ENCODE results near the gene LAX1. TPM values are rescaled to one million over a fixed set of nuclear protein-coding genes. Genes with fewer than 3 reads are reported as not detected.

LAX1 gene
- polyA plus RNA-seq, 2 of the 4 experiments (the other 2 are of a cell fraction), result not detected

GRCh38 chr1:203795441-203796235 is 30.7 kb downstream of the LAX1 start, which contains the start of the genes ZBED6 and ZC3H11A:
Gene ZBED6, plus strand, starts transcription at chr1:203795623. Its CDS starts 1,900 bp downstream, at chr1:203797523.
Gene ZC3H11A, plus strand, starts transcription at chr1:203795623. Its CDS starts 21,448 bp downstream, at chr1:203817071.
- peak; percentile 67 for FAIRE-seq
- Histone ChIP-seq H3K4me1 (peaks cover 27% of the 10 kb centered on the region; the same call in 2 of the 3 replicates), H3K4me3 (peak within 1 kb of the TSS; percentile 76), H3K9me3 (no peaks in the 10 kb centered on the region), H3K27ac (peak within 1 kb of the TSS; percentile 94 to 97), H3K4me2 (peak within 1 kb of the TSS; percentile 83)
- TF ChIP-seq CHD2 (IDR thresholded peaks at IDR 0.05; ENCODE audit: low read length, partially characterized antibody) (peak; percentile 24), JUN (IDR thresholded peaks at IDR 0.05) (peak; percentile 71 to 88; a peak in 4 of 5 replicates), RNF2 (IDR thresholded peaks at IDR 0.05; ENCODE audit: borderline replicate concordance, low read depth) (no peak), BCL3 (IDR thresholded peaks at IDR 0.05) (0 out of 3 replicates have a peak, but pooled peaks have one; percentile 42), FOSL2 (IDR thresholded peaks at IDR 0.05) (no peak), FOSL2 (CRISPR knock-in tag; IDR thresholded peaks at IDR 0.05) (peak; percentile 37; the same call in 1 of the 2 replicates), FOXS1 (CRISPR knock-in tag; IDR thresholded peaks at IDR 0.05) (0 out of 2 replicates have a peak, but pooled peaks have one; percentile 20), HEYL (CRISPR knock-in tag; IDR thresholded peaks at IDR 0.05) (0 out of 2 replicates have a peak, but pooled peaks have one; percentile 43), E2F6 (IDR thresholded peaks at IDR 0.05; ENCODE audit: borderline replicate concordance, low read depth) (peak; percentile 80), REST (IDR thresholded peaks at IDR 0.05) (no peak), CTCF (IDR thresholded peaks at IDR 0.05) (no peak), PHF8 (IDR thresholded peaks at IDR 0.05; ENCODE audit: borderline replicate concordance, low read depth) (peak; percentile 87), MAX (IDR thresholded peaks at IDR 0.05) (peak; percentile 90), USF2 (IDR thresholded peaks at IDR 0.05) (peak; percentile 98), CEBPB (IDR thresholded peaks at IDR 0.05) (no peak), MAFK (IDR thresholded peaks at IDR 0.05; ENCODE audit: partially characterized antibody) (no peak), TP53 (CRISPR knock-in tag; IDR thresholded peaks at IDR 0.05) (no peak), POLR2A (IDR thresholded peaks at IDR 0.05; ENCODE audit: low read length) (peak; percentile 52), ZFP36 (IDR thresholded peaks at IDR 0.05; ENCODE audit: borderline replicate concordance, partially characterized antibody) (no peak)
- TF ChIP-seq, protein P1, sequence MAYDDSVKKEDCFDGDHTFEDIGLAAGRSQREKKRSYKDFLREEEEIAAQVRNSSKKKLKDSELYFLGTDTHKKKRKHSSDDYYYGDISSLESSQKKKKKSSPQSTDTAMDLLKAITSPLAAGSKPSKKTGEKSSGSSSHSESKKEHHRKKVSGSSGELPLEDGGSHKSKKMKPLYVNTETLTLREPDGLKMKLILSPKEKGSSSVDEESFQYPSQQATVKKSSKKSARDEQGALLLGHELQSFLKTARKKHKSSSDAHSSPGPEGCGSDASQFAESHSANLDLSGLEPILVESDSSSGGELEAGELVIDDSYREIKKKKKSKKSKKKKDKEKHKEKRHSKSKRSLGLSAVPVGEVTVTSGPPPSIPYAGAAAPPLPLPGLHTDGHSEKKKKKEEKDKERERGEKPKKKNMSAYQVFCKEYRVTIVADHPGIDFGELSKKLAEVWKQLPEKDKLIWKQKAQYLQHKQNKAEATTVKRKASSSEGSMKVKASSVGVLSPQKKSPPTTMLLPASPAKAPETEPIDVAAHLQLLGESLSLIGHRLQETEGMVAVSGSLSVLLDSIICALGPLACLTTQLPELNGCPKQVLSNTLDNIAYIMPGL (CRISPR knock-in tag; IDR thresholded peaks at IDR 0.05; ENCODE audit: borderline replicate concordance), result no peak
- TF ChIP-seq, protein P2, sequence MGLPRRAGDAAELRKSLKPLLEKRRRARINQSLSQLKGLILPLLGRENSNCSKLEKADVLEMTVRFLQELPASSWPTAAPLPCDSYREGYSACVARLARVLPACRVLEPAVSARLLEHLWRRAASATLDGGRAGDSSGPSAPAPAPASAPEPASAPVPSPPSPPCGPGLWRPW (IDR thresholded peaks at IDR 0.05), result no peak
- ATAC-seq, result peak; percentile 98 to 99
- POLR2A ChIA-PET, result no interaction called here
- CTCF ChIA-PET, result no interaction called here
- DNase-seq (ENCODE audit: low read depth in 1 of 2, low spot score in 1 of 2), result peak; percentile 98 to 99
- WGBS (ENCODE audit: missing lambda C conversion rate), result under 1% methylated on average over 29 of the region's 59 CpGs
